NCI-H446 (cell line): Measurements from ENCODE around the gene CIC.

Experiments used
- DNase-seq, 2 experiments: peaks; one replicate each; lab custom pipeline; 2025; lab: John Stamatoyannopoulos, UW

CIC gene

DNA sequence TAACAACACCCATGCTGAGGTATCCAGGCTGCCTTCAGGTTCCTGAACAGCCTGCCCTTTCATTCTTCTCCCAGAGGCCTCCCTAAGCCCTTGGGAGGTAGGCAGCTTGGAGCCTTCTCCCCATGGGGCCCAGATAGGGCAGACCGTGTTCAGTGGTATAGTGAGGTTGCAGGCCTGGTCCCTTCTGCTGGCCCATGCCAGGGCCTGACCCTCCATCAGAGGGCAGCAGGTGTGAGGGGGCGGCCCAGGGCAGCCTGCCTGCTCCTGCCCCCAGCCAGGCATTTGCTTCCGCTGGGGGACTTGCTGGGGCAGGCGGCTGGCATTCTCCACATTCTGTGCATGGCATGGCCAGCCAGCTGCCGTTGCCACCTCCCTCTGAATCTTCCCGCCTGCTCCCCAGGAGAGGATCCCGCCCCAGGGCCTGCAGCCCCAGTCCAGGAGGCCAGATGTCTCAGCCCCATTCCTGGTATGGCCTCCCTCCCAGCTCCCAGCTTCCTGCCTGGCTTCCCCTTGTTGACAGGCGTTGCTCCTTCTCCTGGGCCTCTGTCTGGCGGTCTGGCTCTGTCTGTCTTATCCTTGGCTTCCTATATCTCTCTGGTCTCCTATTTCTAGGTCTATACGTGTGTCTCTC, 8.9 kb downstream of the CIC start:
- peak; percentile 49 to 85 for DNase-seq

- DNase-seq: peak in 1 of 2 experiments; percentile 60
Measured at GRCh38 chr19:42278452-42279154, 9.6 kb downstream of the CIC start.

GRCh38 chr19:42279155-42279901, 10.3 kb downstream of the CIC start:
- peak in 1 of 2 experiments; percentile 68 for DNase-seq

DNA sequence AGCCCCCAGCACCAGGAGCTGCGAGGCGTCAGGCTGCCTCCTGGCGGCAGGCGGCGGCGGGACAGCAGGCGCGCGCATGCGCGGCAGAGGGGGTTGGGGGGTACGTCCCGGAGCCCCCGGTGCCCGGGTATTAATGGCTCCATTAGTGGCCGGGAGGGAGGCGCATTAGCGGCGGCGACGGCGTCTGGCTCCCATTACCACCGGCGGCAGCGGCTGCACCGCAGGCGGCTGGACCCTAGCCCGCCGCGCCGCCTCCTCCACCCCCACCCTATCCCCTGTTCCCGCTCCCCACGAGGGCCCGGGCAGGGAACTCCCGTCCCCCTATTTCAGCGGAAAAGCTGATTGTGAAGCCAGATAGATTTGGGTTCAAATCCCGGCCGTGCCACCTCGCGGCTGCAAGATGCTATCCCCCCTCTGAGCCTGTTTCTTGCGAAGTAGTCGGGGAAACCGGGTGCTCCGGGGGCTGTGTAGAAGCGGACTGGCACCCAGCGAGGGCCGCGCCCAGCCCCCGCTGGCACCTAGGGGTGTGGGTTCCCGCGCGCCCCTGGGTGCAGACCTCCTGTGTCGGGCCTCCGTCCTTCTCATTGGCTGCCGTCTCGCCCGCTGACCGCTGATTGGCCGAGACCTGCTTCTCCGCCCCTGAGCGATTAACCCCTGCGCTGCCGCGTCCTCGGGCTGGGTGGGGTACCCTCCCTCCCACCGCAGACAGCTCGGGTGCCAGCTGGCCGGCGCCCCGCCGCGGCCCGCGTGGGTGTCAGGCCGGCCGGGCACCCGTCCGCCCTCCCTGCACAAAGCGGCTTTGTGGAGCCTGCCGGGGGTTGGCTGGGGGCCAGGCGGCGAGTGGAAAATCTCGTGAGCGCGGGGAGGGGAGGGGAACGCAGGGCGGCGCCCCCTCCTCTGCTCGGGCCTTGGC, 11.1 kb downstream of the CIC start:
- DNase-seq: peak; percentile 88 to 94

- DNase-seq: peak in 1 of 2 experiments; percentile 69
Measured at GRCh38 chr19:42280815-42281145, 11.7 kb downstream of the CIC start.

DNA sequence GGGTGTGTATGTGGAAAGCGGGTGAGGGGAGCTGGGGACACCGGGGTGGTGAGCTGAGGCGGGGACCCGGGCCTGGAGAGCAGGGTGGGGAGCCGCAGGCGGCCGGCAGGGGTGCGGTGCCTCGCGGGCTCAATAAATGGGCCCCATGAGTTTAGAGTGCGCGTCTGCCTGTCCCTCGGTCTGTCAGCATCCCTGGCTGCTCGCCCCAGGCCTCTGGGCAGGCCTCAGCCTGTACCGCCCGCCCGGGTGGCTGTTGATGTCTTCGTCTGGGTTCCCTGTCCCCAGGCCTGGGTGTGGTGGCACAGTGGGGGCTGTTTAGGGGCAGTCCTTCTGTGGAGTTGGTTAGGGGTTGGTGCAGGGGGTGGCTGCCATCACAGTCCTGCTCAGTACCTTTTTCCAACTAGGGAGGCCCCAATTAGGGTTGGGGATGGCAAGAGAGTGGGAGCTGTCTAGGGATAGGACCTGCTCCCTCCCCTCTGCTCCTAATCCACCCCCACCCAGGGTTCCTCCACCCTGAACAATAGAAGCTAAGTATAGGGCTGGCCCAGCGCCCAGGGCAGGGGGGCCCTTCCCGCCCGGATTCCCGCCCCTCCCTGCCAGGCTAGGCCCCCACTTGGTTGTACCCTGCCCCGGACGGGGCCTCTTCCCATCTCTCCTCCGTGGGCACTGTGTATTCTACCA, 12.2 kb downstream of the CIC start:
- peak; percentile 50 to 63 for DNase-seq

GRCh38 chr19:42281827-42282762, 13.0 kb downstream of the CIC start:
- DNase-seq: peak in 1 of 2 experiments; percentile 55

GRCh38 chr19:42282819-42283187, 13.8 kb downstream of the CIC start:
- no peak for DNase-seq

DNA sequence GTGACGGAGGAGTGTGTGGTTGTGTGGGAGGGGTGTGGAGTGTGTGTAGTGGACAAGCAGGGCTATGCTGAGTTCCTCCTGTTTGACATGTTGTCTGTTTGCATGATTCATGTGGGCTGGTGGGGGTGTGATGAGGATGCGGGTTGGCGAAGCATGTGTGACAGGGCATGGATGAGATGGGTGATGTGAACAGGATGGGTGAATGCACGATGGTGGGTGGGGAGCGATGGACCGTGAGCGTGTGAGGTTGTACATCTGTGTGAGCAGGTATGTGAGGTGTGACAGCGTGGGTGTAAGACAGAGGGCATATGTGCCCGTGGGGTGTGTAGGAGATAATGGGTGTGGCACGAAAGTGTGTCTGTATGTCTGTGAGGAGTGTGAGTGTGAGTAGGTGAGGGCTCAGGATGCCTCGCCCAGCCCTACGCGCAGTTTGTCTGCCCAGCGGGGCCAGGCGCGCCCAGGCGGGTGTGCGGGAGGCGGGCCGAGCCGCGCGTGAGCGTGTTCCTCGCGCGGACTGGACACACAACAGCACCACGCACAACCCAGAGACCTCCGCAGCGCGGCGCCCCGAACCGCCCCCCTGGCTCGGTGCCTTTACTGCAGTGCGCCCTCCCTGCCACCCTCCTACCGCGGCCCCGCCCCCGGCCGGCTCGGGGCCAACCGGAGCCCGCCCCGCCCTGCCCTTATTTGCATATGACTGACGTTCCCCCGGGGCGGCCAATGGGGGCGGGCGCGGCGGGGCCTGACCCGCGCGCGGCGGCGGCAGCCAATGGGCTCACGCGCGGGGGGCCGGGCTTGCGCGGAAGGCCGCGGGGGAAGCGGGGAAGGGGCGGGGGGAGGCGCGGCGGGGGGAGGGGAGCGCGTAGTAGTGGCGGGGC, 14.4 kb downstream of the CIC start:
- DNase-seq: peak; percentile 86 to 97

DNA sequence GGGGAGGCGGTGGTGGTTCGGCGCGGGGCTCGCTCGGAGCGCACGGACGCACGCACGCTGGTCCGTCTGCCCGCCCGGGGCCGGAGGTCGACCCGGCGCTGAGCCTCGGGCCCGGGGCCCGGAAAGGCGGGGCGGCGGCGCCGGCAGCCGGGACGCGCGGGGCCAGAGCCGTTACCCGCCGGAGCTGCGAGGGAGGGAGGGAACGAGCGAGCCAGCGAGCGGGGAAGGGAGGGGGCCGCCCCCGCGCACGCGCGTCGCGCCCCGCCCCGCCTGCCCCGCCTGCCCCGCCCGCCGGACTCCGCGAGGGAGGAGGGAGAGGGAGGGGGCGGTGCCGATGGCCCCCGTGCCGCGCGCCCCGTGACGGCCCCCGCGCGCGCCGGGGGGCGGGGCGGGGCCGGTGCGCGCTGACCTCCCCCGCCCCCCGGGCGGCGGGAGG, 15.0 kb downstream of the CIC start:
- peak; percentile 56 to 89 for DNase-seq

DNA sequence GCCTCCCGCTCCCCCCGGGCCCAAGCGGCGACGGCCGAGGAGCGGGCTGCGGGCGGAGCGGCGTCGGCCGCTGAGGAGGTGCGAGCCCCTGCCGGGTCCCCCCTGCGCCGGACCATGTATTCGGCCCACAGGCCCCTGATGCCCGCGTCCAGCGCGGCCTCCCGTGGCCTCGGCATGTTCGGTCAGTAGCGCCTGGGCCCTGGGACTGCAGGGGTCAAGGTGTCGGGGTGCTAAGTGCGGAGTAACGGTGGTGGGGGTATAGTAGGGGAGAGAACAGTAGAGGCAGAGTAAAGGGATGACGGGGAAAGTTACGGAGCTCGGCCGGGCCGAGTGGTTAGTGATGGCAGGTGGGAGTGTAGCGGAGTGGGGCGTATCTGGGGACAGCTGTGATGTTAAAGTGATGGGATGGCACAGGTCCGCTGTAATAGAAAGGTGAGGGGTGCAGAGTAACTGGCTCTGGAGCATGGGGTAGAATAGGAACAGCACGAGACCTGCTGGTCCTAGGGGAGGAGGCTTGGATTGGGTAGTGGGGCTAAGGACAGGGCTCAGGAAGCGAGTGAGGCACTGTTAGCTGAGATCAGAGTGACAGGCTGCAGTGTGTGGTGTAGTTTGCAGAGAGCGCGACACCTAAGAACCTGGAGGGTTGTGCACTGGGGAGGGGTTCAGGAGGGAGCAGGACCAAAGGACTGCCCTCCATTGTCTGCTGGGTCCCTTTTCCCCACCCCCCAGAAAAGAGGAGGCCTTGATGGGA, 15.7 kb downstream of the CIC start:
- no peak for DNase-seq

GRCh38 chr19:42285541-42285941, 16.5 kb downstream of the CIC start:
- DNase-seq: no peak

- no peak for DNase-seq
Measured at GRCh38 chr19:42285988-42286348, 16.9 kb downstream of the CIC start.

- DNase-seq: peak in 1 of 2 experiments; percentile 32
Measured at GRCh38 chr19:42286349-42287016, 17.4 kb downstream of the CIC start.

DNA sequence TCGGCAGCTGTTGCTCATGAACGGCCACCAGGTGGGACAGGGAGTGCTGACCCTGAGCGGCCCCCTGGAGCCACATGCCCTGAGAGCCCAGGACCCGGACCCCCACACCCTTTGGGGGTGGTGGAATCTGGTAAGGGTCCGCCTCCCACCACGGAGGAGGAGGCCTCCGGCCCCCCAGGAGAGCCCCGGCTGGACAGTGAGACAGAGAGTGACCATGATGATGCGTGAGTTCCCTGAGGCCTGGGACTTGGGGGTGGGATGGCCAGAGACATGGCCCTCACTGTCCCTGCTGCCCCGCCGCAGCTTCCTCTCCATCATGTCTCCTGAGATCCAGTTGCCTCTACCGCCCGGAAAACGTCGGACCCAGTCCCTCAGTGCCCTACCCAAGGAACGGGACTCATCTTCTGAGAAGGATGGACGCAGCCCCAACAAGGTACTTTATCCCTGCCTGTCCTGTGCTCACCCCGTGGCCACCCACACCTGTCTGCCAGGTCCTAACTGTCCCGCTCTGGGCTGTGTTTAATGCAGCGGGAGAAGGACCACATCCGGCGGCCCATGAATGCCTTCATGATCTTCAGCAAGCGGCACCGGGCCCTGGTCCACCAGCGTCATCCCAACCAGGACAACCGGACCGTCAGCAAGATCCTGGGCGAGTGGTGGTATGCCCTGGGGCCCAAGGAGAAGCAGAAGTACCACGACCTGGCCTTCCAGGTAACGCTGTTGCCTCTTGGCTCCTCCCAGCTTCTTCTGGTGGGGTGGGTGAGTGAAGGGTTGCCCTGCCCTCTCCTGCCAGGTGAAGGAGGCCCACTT, 18.2 kb downstream of the CIC start:
- no peak for DNase-seq

- DNase-seq: no peak
Measured at GRCh38 chr19:42287827-42288107, 18.7 kb downstream of the CIC start.

DNA sequence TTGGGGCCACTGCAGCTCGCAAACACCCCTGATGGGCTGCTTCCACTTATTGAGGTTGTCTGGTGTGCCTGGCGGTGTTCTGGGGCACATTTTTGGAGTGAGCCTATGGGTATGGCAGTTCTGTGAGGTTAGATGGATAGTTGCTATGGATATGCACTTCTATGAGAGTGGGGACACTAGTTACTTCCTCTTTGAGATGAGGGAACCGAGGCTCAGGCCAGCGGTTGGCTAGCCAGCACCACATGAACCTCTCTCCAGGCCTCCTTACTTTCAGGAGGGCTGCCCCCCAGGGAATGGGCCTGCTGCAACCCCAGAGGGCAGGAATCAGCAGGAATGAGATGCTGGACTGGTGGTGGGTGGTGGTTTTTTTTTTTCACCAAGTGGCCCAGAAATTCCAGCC, 19.3 kb downstream of the CIC start:
- no peak for DNase-seq
